ENCODE results near the gene RASD2. TPM values are rescaled to one million over a fixed set of nuclear protein-coding genes. Genes with fewer than 3 reads are reported as not detected.

The RASD2 gene
- total RNA-seq, 1 experiment from 2014 or later, result 0.42 TPM

- H3K36me3 Mint-ChIP-seq (ENCODE audit: insufficient read depth in 1 of 3, low read depth in 3 of 3), result no peaks in the 10 kb centered on the region; a peak in 1 of 7 replicates
- H3K79me2 ChIP-seq (ENCODE audit: insufficient read depth, low read length), result no peaks in the 10 kb centered on the region
- peaks cover 3% of the 10 kb centered on the region; the same call in 1 of the 2 replicates for H3K4me1 ChIP-seq (ENCODE audit: insufficient read depth, low read length)
- peak overlapping the region; percentile 40 to 91 (median 85); a peak in 4 of 7 replicates for H3K27ac Mint-ChIP-seq
- H3K56ac ChIP-seq (ENCODE audit: insufficient read length, low read depth, low read length), result no peak overlapping the region
- H3K4me1 Mint-ChIP-seq, result peaks cover 31 to 49% of the 10 kb centered on the region in 2 experiments
- H3K27ac ChIP-seq (ENCODE audit: insufficient read length, low read depth, low read length), result no peak overlapping the region
- no peak overlapping the region for H3K23ac ChIP-seq (ENCODE audit: insufficient read length, low read depth, low read length)
- H4K91ac ChIP-seq (ENCODE audit: insufficient read length, low read depth, low read length), result no peak overlapping the region
- no peaks in the 10 kb centered on the region for H3K23me2 ChIP-seq (ENCODE audit: insufficient read length, low read depth, low read length, poor library complexity, severe bottlenecking)
- no peak overlapping the region for H2BK120ac ChIP-seq (ENCODE audit: low read depth, low read length, poor library complexity, severe bottlenecking)
- no peak overlapping the region for H2BK20ac ChIP-seq (ENCODE audit: low read depth, low read length, poor library complexity, severe bottlenecking)
- no peaks in the 10 kb centered on the region for H4K20me1 ChIP-seq (ENCODE audit: control insufficient read depth, insufficient read depth, insufficient read length)
- no peak overlapping the region; a peak in 1 of 5 replicates for H3K4me3 Mint-ChIP-seq
- H3K4me2 ChIP-seq (ENCODE audit: insufficient read depth, insufficient read length, low read length), result no peak overlapping the region
- H3K4ac ChIP-seq (ENCODE audit: low read depth, low read length), result no peak overlapping the region
- H3K9me3 Mint-ChIP-seq, result no peaks in the 10 kb centered on the region
- H3K9ac ChIP-seq (ENCODE audit: extremely low read depth, insufficient read length, low read length), result no peak overlapping the region
- H2BK5ac ChIP-seq (ENCODE audit: insufficient read length, low read length), result no peak overlapping the region
- H3K14ac ChIP-seq (ENCODE audit: insufficient read depth, low read length), result no peak overlapping the region; the same call in 1 of the 2 replicates
- TF ChIP-seq, protein P1, sequence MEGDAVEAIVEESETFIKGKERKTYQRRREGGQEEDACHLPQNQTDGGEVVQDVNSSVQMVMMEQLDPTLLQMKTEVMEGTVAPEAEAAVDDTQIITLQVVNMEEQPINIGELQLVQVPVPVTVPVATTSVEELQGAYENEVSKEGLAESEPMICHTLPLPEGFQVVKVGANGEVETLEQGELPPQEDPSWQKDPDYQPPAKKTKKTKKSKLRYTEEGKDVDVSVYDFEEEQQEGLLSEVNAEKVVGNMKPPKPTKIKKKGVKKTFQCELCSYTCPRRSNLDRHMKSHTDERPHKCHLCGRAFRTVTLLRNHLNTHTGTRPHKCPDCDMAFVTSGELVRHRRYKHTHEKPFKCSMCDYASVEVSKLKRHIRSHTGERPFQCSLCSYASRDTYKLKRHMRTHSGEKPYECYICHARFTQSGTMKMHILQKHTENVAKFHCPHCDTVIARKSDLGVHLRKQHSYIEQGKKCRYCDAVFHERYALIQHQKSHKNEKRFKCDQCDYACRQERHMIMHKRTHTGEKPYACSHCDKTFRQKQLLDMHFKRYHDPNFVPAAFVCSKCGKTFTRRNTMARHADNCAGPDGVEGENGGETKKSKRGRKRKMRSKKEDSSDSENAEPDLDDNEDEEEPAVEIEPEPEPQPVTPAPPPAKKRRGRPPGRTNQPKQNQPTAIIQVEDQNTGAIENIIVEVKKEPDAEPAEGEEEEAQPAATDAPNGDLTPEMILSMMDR (conservative IDR thresholded peaks at IDR 0.05), result no peak
- H4K8ac ChIP-seq (replicated peaks; ENCODE audit: insufficient read length, low read depth, low read length), result no peak overlapping the region
- H3K27me3 Mint-ChIP-seq (ENCODE audit: low read depth), result peaks cover 11% of the 10 kb centered on the region
- no CpG with 5 or more reads among the region's 13 CpGs for WGBS (ENCODE audit: extremely low coverage, insufficient read length, low lambda C conversion rate)
- H4K5ac ChIP-seq (ENCODE audit: insufficient read length, low read depth, low read length), result no peak overlapping the region
- H3K27me3 ChIP-seq (ENCODE audit: insufficient read depth, low read length), result no peaks in the 10 kb centered on the region
- no peak overlapping the region for H2AK5ac ChIP-seq (ENCODE audit: insufficient read length, low read length)
- H2BK12ac ChIP-seq (ENCODE audit: insufficient read length, low read depth, low read length), result no peak overlapping the region
- no peak overlapping the region for H2BK15ac ChIP-seq (ENCODE audit: low read depth, low read length)
- DNase-seq, result peak; percentile 88
- H3K79me1 ChIP-seq (ENCODE audit: insufficient read depth, low read depth, low read length, poor library complexity, severe bottlenecking), result no peaks in the 10 kb centered on the region
- no peak overlapping the region for H2AFZ ChIP-seq (ENCODE audit: low read length)
- H3K18ac ChIP-seq (ENCODE audit: insufficient read length, low read depth, low read length), result peak overlapping the region; percentile 10
- no peaks in the 10 kb centered on the region for H3K9me3 ChIP-seq (ENCODE audit: control insufficient read depth, low read depth, low read length)
- no peak overlapping the region for H3T11ph ChIP-seq (ENCODE audit: low read length)
These were observed 11.7 kb downstream of the RASD2 start for GRCh38 chr22:35552196-35552842.
